DMS153 treated with DMSO at 0.1 percent for 48 hours (cell line): ENCODE results near the gene CD28.
A peak's percentile ranks its signal among the peaks of the same experiment; 100 is the strongest.
"Not testable (repeated sequence)": the region's sequence is repeated elsewhere in the genome, so short reads cannot be mapped to it uniquely, and the experiment has no call there.

Experiments
- DNase-seq: peaks from one replicate; lab custom pipeline; 2025; ENCODE audit not compliant: unreplicated experiment; lab: John Stamatoyannopoulos, UW

The CD28 gene

GRCh38 chr2:203781151-203781550 lies 74.7 kb downstream of the CD28 start:
- DNase-seq: no peak

- peak; percentile 4 for DNase-seq
Observed at GRCh38 chr2:203782262-203782976, 76.0 kb downstream of the CD28 start.

GRCh38 chr2:203783496-203784203 lies 77.2 kb downstream of the CD28 start:
- no peak for DNase-seq

- DNase-seq: not testable (repeated sequence)
Observed at GRCh38 chr2:203784710-203785270, 78.4 kb downstream of the CD28 start.

GRCh38 chr2:203785391-203786110 lies 79.1 kb downstream of the CD28 start:
- DNase-seq: not testable (repeated sequence)

GRCh38 chr2:203786549-203787351 lies 80.3 kb downstream of the CD28 start:
- DNase-seq: no peak

- no peak for DNase-seq
Observed at GRCh38 chr2:203787979-203788378, 81.5 kb downstream of the CD28 start.
